ENCODE measurements around the gene NUP210. TPM values are rescaled to one million over a fixed set of nuclear protein-coding genes. Genes with fewer than 3 reads are reported as not detected.
"Not testable (repeated sequence)": the region's sequence is repeated elsewhere in the genome, so short reads cannot be mapped to it uniquely, and the experiment has no call there.

Gene NUP210
- total RNA-seq, 2 experiments from 2014 or later = 127 to 131 TPM

GRCh38 chr3:13379201-13379830 is 40.8 kb downstream of the NUP210 start:
- H3K4me3 Mint-ChIP-seq = no peak overlapping the region
- peaks cover 22% of the 10 kb centered on the region for H3K36me3 Mint-ChIP-seq
- H3K9me3 Mint-ChIP-seq = no peaks in the 10 kb centered on the region
- no peak for DNase-seq
- peaks cover 4% of the 10 kb centered on the region for H3K4me1 Mint-ChIP-seq
- no peak overlapping the region for H3K27ac Mint-ChIP-seq
- H3K27me3 Mint-ChIP-seq = no peaks in the 10 kb centered on the region

- no peaks in the 10 kb centered on the region for H3K27me3 Mint-ChIP-seq
- peaks cover 21% of the 10 kb centered on the region for H3K36me3 Mint-ChIP-seq
- no peak overlapping the region for H3K4me3 Mint-ChIP-seq
- DNase-seq = no peak
- H3K4me1 Mint-ChIP-seq = peaks cover 4% of the 10 kb centered on the region
- no peaks in the 10 kb centered on the region for H3K9me3 Mint-ChIP-seq
- no peak overlapping the region for H3K27ac Mint-ChIP-seq
These were observed 42.0 kb downstream of the NUP210 start for GRCh38 chr3:13378155-13378554.

GRCh38 chr3:13377741-13378140 is 42.4 kb downstream of the NUP210 start:
- not testable (repeated sequence) for H3K9me3 Mint-ChIP-seq, H3K27me3 Mint-ChIP-seq, H3K4me1 Mint-ChIP-seq, H3K4me3 Mint-ChIP-seq, H3K27ac Mint-ChIP-seq, DNase-seq
- peaks cover 24% of the 10 kb centered on the region for H3K36me3 Mint-ChIP-seq

GRCh38 chr3:13377021-13377420 is 43.1 kb downstream of the NUP210 start:
- H3K27ac Mint-ChIP-seq = no peak overlapping the region
- H3K27me3 Mint-ChIP-seq = no peaks in the 10 kb centered on the region
- no peak overlapping the region for H3K4me3 Mint-ChIP-seq
- peaks cover 24% of the 10 kb centered on the region for H3K36me3 Mint-ChIP-seq
- DNase-seq = no peak
- H3K9me3 Mint-ChIP-seq = no peaks in the 10 kb centered on the region
- peaks cover 4% of the 10 kb centered on the region for H3K4me1 Mint-ChIP-seq

GRCh38 chr3:13376091-13376490 is 44.0 kb downstream of the NUP210 start:
- Mint-ChIP-seq H3K9me3 (no peaks in the 10 kb centered on the region), H3K4me3 (no peak overlapping the region), H3K4me1 (peaks cover 4% of the 10 kb centered on the region), H3K36me3 (peaks cover 29% of the 10 kb centered on the region), H3K27me3 (no peaks in the 10 kb centered on the region), H3K27ac (no peak overlapping the region)
- no peak for DNase-seq

- no peak overlapping the region for H3K4me3 Mint-ChIP-seq
- H3K4me1 Mint-ChIP-seq = peaks cover 4% of the 10 kb centered on the region
- H3K36me3 Mint-ChIP-seq = peaks cover 34% of the 10 kb centered on the region
- H3K27me3 Mint-ChIP-seq = no peaks in the 10 kb centered on the region
- no peaks in the 10 kb centered on the region for H3K9me3 Mint-ChIP-seq
- no peak overlapping the region for H3K27ac Mint-ChIP-seq
- DNase-seq = no peak
These were observed 44.7 kb downstream of the NUP210 start for GRCh38 chr3:13375464-13375863.

GRCh38 chr3:13373975-13374586 is 46.0 kb downstream of the NUP210 start:
- Mint-ChIP-seq H3K4me1 (peaks cover 4% of the 10 kb centered on the region), H3K36me3 (peaks cover 35% of the 10 kb centered on the region)

GRCh38 chr3:13372656-13373055 is 47.5 kb downstream of the NUP210 start:
- Mint-ChIP-seq H3K36me3 (peaks cover 31% of the 10 kb centered on the region), H3K27ac (no peak overlapping the region), H3K4me1 (no peaks in the 10 kb centered on the region), H3K27me3 (no peaks in the 10 kb centered on the region), H3K4me3 (no peak overlapping the region), H3K9me3 (no peaks in the 10 kb centered on the region)
- DNase-seq = no peak

More at GRCh38 chr3:13373975-13374586, 46.0 kb downstream of the NUP210 start:
- Mint-ChIP-seq H3K9me3 (no peaks in the 10 kb centered on the region), H3K4me3 (no peak overlapping the region), H3K27ac (no peak overlapping the region), H3K27me3 (no peaks in the 10 kb centered on the region)
- DNase-seq = no peak

- Mint-ChIP-seq H3K9me3 (no peaks in the 10 kb centered on the region), H3K4me1 (no peaks in the 10 kb centered on the region), H3K27ac (no peak overlapping the region)
These were observed 48.0 kb downstream of the NUP210 start for GRCh38 chr3:13372126-13372525.

GRCh38 chr3:13371100-13372075 is 48.7 kb downstream of the NUP210 start:
- Mint-ChIP-seq H3K4me3 (no peak overlapping the region), H3K36me3 (peaks cover 31% of the 10 kb centered on the region), H3K27ac (no peak overlapping the region), H3K9me3 (no peaks in the 10 kb centered on the region), H3K4me1 (no peaks in the 10 kb centered on the region), H3K27me3 (no peaks in the 10 kb centered on the region)
- DNase-seq = no peak

More at GRCh38 chr3:13372126-13372525, 48.0 kb downstream of the NUP210 start:
- Mint-ChIP-seq H3K36me3 (peaks cover 31% of the 10 kb centered on the region), H3K27me3 (no peaks in the 10 kb centered on the region), H3K4me3 (no peak overlapping the region)
- no peak for DNase-seq

GRCh38 chr3:13370609-13371008 is 49.5 kb downstream of the NUP210 start:
- Mint-ChIP-seq H3K27me3 (no peaks in the 10 kb centered on the region), H3K4me1 (peaks cover under 1% of the 10 kb centered on the region), H3K27ac (no peak overlapping the region), H3K36me3 (peaks cover 32% of the 10 kb centered on the region), H3K9me3 (no peaks in the 10 kb centered on the region), H3K4me3 (no peak overlapping the region)
- no peak for DNase-seq

- no peak for DNase-seq
- Mint-ChIP-seq H3K4me3 (no peak overlapping the region), H3K9me3 (no peaks in the 10 kb centered on the region)
These were observed 50.1 kb downstream of the NUP210 start for GRCh38 chr3:13370055-13370454.

GRCh38 chr3:13368834-13369233 is 51.3 kb downstream of the NUP210 start:
- Mint-ChIP-seq H3K36me3 (peaks cover 35% of the 10 kb centered on the region), H3K4me3 (no peak overlapping the region), H3K9me3 (no peaks in the 10 kb centered on the region), H3K27me3 (no peaks in the 10 kb centered on the region), H3K4me1 (peaks cover 2% of the 10 kb centered on the region), H3K27ac (no peak overlapping the region)
- no peak for DNase-seq

More at GRCh38 chr3:13370055-13370454, 50.1 kb downstream of the NUP210 start:
- H3K36me3 Mint-ChIP-seq = peaks cover 33% of the 10 kb centered on the region
- peaks cover 2% of the 10 kb centered on the region for H3K4me1 Mint-ChIP-seq
- H3K27ac Mint-ChIP-seq = no peak overlapping the region
- no peaks in the 10 kb centered on the region for H3K27me3 Mint-ChIP-seq

- no peak overlapping the region for H3K27ac Mint-ChIP-seq
- peaks cover 41% of the 10 kb centered on the region for H3K36me3 Mint-ChIP-seq
- no peak overlapping the region for H3K4me3 Mint-ChIP-seq
- no peak for DNase-seq
- H3K27me3 Mint-ChIP-seq = no peaks in the 10 kb centered on the region
- H3K4me1 Mint-ChIP-seq = peaks cover 2% of the 10 kb centered on the region
- no peaks in the 10 kb centered on the region for H3K9me3 Mint-ChIP-seq
These were observed 52.4 kb downstream of the NUP210 start for GRCh38 chr3:13367728-13368127.

Measured in activated naive CD8-positive, alpha-beta T cell treated with anti-CD3 and anti-CD28 coated beads for 36 hours (primary cell).